Retinal pigment epithelial cell (primary cell): ENCODE data around the gene ALK.

Source experiments
- DNase-seq: peaks from one replicate; pipeline ENCODE4 v3.0.0-alpha.2; 2010; ENCODE audit warnings: low read depth
- H3K4me3 ChIP-seq: 2 replicates; pipeline ENCODE4 v1.5.1; 2011; ENCODE audit warnings: mild to moderate bottlenecking, low read length, control low read depth, moderate library complexity
- TF ChIP-seq, protein P1 (sequence below): conservative IDR thresholded peaks from 2 replicates; pipeline ENCODE4 v1.5.1; 2011; ENCODE audit warnings: low read depth, low read length, control low read depth, inconsistent platforms

ALK gene

GRCh38 chr2:29192526-29192925 is 728.9 kb downstream of the ALK start:
- no peak for DNase-seq
- no peak overlapping the region for H3K4me3 ChIP-seq
- TF ChIP-seq, protein P1, sequence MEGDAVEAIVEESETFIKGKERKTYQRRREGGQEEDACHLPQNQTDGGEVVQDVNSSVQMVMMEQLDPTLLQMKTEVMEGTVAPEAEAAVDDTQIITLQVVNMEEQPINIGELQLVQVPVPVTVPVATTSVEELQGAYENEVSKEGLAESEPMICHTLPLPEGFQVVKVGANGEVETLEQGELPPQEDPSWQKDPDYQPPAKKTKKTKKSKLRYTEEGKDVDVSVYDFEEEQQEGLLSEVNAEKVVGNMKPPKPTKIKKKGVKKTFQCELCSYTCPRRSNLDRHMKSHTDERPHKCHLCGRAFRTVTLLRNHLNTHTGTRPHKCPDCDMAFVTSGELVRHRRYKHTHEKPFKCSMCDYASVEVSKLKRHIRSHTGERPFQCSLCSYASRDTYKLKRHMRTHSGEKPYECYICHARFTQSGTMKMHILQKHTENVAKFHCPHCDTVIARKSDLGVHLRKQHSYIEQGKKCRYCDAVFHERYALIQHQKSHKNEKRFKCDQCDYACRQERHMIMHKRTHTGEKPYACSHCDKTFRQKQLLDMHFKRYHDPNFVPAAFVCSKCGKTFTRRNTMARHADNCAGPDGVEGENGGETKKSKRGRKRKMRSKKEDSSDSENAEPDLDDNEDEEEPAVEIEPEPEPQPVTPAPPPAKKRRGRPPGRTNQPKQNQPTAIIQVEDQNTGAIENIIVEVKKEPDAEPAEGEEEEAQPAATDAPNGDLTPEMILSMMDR = no peak

DNA sequence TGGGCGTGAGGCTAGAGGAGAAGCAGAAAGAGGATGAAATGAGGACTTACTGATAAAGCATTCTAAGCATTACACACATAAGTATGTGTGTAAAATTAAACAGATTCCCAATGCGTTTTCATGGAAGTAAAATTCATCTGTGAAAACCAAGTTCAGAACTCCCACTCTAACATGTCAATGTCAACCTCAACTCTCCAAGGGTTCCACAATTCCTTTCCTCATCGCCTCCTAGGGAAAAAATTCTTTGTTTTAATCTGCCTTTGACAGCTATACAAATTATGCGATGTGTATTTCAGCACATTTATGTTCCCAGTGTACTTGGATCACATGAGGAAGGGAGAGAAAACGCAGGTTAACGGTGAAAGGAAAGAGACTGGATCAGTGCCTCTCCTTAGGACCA is 729.6 kb downstream of the ALK start:
- DNase-seq = no peak
- TF ChIP-seq, protein P1 = no peak
- H3K4me3 ChIP-seq = no peak overlapping the region

- TF ChIP-seq, protein P1 = no peak
- DNase-seq = no peak
- H3K4me3 ChIP-seq = no peak overlapping the region
Measured at GRCh38 chr2:29189052-29189451, 732.3 kb downstream of the ALK start.

- DNase-seq = no peak
- no peak overlapping the region for H3K4me3 ChIP-seq
- TF ChIP-seq, protein P1 = no peak
Measured at GRCh38 chr2:29187926-29188325, 733.5 kb downstream of the ALK start.

GRCh38 chr2:29186817-29187216 is 734.6 kb downstream of the ALK start:
- TF ChIP-seq, protein P1 = no peak
- no peak for DNase-seq
- no peak overlapping the region for H3K4me3 ChIP-seq

GRCh38 chr2:29184531-29184930 is 736.9 kb downstream of the ALK start:
- TF ChIP-seq, protein P1 = no peak

DNA sequence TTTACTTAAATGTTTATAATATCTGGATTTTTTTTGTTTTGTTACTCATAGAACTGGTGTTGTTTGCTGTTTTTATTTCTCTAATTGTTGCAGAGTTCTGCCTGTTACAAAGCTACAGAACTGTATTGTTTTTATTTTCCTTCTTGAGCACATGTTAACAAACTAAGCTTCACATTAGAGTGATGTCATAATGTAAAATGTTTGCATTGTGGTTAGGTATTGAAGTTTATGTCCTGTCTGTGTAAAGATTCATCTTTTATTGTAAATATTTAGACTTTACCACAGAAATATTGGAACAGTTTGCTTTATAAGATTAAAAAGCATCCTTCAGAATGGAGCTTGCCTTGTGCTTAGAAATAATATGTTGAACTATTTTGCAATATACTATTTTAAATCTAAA is 738.5 kb downstream of the ALK start:
- H3K4me3 ChIP-seq = no peak overlapping the region
- no peak for DNase-seq
- TF ChIP-seq, protein P1 = no peak

More at GRCh38 chr2:29184531-29184930, 736.9 kb downstream of the ALK start:
- no peak overlapping the region for H3K4me3 ChIP-seq
- no peak for DNase-seq
